DOHH2 (cell line): ENCODE data around the gene AKAIN1.

ENCODE experiments used
- H3F3A ChIP-seq: fragments of 200-600 bp; sonication (generic), shearing (Covaris generic); 2 replicates; pipeline ENCODE4 v1.6.0; 2016; ENCODE audit warnings: antibody characterized with exemption, mild to moderate bottlenecking; ENCODE audit not compliant: control insufficient read depth, insufficient read depth
- H3K27ac ChIP-seq: fragments of 200-600 bp; sonication (generic); 2 replicates; pipeline ENCODE4 v1.5.1; 2014; ENCODE audit warnings: low read depth, mild to moderate bottlenecking, low read length, moderate library complexity
- H3K27me3 ChIP-seq: fragments of 200-600 bp; sonication (generic); 2 replicates; pipeline ENCODE4 v1.6.1; 2014; ENCODE audit warnings: mild to moderate bottlenecking, low read length, mixed read lengths; ENCODE audit not compliant: control insufficient read depth
- H3K36me3 ChIP-seq: fragments of 200-600 bp; sonication (generic); 2 replicates; pipeline ENCODE4 v1.6.1; 2014; ENCODE audit warnings: mild to moderate bottlenecking, low read length, moderate library complexity, mixed read lengths; ENCODE audit not compliant: control insufficient read depth
- H3K4me1 ChIP-seq: fragments of 200-600 bp; sonication (generic); 2 replicates; pipeline ENCODE4 v1.6.1; 2014; ENCODE audit warnings: mild to moderate bottlenecking, low read length, mixed read lengths; ENCODE audit not compliant: control insufficient read depth
- H3K4me2 ChIP-seq: fragments of 200-600 bp; sonication (generic); 2 replicates; pipeline ENCODE4 v1.6.0; 2014; ENCODE audit warnings: mild to moderate bottlenecking, low read length, moderate library complexity
- H3K4me3 ChIP-seq: fragments of 200-600 bp; sonication (generic); 2 replicates; pipeline ENCODE4 v1.5.1; 2014; ENCODE audit warnings: mild to moderate bottlenecking, low read length, mixed read lengths
- H3K79me2 ChIP-seq: fragments of 200-600 bp; sonication (generic); 2 replicates; pipeline ENCODE4 v1.6.1; 2014; ENCODE audit warnings: mild to moderate bottlenecking, low read length, mixed read lengths; ENCODE audit not compliant: control insufficient read depth
- H3K9me2 ChIP-seq: fragments of 200-600 bp; sonication (generic); replicated peaks from 2 replicates; pipeline ENCODE4 v1.6.1; 2014; ENCODE audit warnings: mild to moderate bottlenecking, low read length, mixed read lengths; ENCODE audit not compliant: control insufficient read depth
- H3K9me3 ChIP-seq: fragments of 200-600 bp; sonication (generic); 2 replicates; pipeline ENCODE4 v1.6.1; 2014; ENCODE audit warnings: antibody characterized with exemption, low read length, mixed read lengths; ENCODE audit not compliant: control insufficient read depth, insufficient read depth
- H4K20me1 ChIP-seq: fragments of 200-600 bp; sonication (generic); 2 replicates; pipeline ENCODE4 v1.6.0; 2014; ENCODE audit warnings: low read depth, mild to moderate bottlenecking, antibody characterized with exemption, low read length, moderate library complexity; ENCODE audit not compliant: control insufficient read depth, insufficient read depth
- CTCF ChIP-seq: fragments of 200-600 bp; sonication (generic); IDR thresholded peaks from one replicate; pipeline ENCODE4 v1.5.1; 2014; ENCODE audit warnings: antibody characterized with exemption, mild to moderate bottlenecking, low read depth, low read length; ENCODE audit not compliant: poor library complexity, severe bottlenecking
- EZH2phosphoT487 ChIP-seq: fragments of 200-600 bp; sonication (generic); IDR thresholded peaks from 2 replicates; pipeline ENCODE4 v1.6.1; 2017; ENCODE audit warnings: borderline replicate concordance, mild to moderate bottlenecking, antibody characterized with exemption, low read length, moderate library complexity, mixed read lengths

AKAIN1 gene

GRCh38 chr18:5173646-5174045, 23.4 kb downstream of the AKAIN1 start:
- no peak for TF ChIP-seq EZH2phosphoT487
- TF ChIP-seq CTCF: no peak
- no peaks in the 10 kb centered on the region for H3K27me3 ChIP-seq

GRCh38 chr18:5173236-5173635, 23.8 kb downstream of the AKAIN1 start:
- no peak for TF ChIP-seq CTCF
- no peak for TF ChIP-seq EZH2phosphoT487
- H3K9me2 ChIP-seq: no peaks in the 10 kb centered on the region
- H3F3A ChIP-seq: no peaks in the 10 kb centered on the region
- no peaks in the 10 kb centered on the region for H3K79me2 ChIP-seq
- H3K27ac ChIP-seq: no peak overlapping the region
- H3K27me3 ChIP-seq: no peaks in the 10 kb centered on the region
- H3K9me3 ChIP-seq: no peaks in the 10 kb centered on the region
- no peak overlapping the region for H3K4me2 ChIP-seq
- H3K36me3 ChIP-seq: no peaks in the 10 kb centered on the region
- no peak overlapping the region for H3K4me3 ChIP-seq
- no peaks in the 10 kb centered on the region for H4K20me1 ChIP-seq
- H3K4me1 ChIP-seq: peaks cover 7% of the 10 kb centered on the region

More at GRCh38 chr18:5173646-5174045, 23.4 kb downstream of the AKAIN1 start:
- Histone ChIP-seq H3K9me2 (no peaks in the 10 kb centered on the region), H3K36me3 (no peaks in the 10 kb centered on the region), H3K4me2 (no peak overlapping the region), H4K20me1 (no peaks in the 10 kb centered on the region), H3K27ac (no peak overlapping the region), H3F3A (no peaks in the 10 kb centered on the region), H3K79me2 (no peaks in the 10 kb centered on the region), H3K9me3 (no peaks in the 10 kb centered on the region), H3K4me1 (peaks cover 7% of the 10 kb centered on the region), H3K4me3 (no peak overlapping the region)

GRCh38 chr18:5167831-5168230, 29.2 kb downstream of the AKAIN1 start:
- Histone ChIP-seq H3K4me2 (no peak overlapping the region), H3K4me1 (no peaks in the 10 kb centered on the region), H3K4me3 (no peak overlapping the region), H4K20me1 (no peaks in the 10 kb centered on the region), H3K27me3 (no peaks in the 10 kb centered on the region), H3K9me2 (no peaks in the 10 kb centered on the region), H3K36me3 (no peaks in the 10 kb centered on the region), H3K27ac (no peak overlapping the region), H3K9me3 (no peaks in the 10 kb centered on the region), H3K79me2 (no peaks in the 10 kb centered on the region), H3F3A (no peaks in the 10 kb centered on the region)
- TF ChIP-seq CTCF: no peak
- no peak for TF ChIP-seq EZH2phosphoT487
